CD8-positive, alpha-beta memory T cell (primary cell): ENCODE measurements around the gene YTHDC2. TPM values are rescaled to one million over a fixed set of nuclear protein-coding genes. Genes with fewer than 3 reads are reported as not detected.

ENCODE experiments used
- CTCF ChIA-PET: fragments of 350-600 bp; sonication (Branson Sonifier 250); formaldehyde crosslinking; loops from one replicate; lab custom pipeline; 2021; ENCODE audit warnings: antibody characterized with exemption; lab: Charles Lee
- POLR2A ChIA-PET: fragments of 350-600 bp; sonication (Branson Sonifier 250); formaldehyde crosslinking; loops from one replicate; lab custom pipeline; 2021; ENCODE audit warnings: antibody characterized with exemption; lab: Charles Lee
- DNase-seq, 5 donors: peaks; one replicate each; pipeline versions ENCODE4 v3.0.0 to v3.0.0-alpha.2; 2020 to 2022; ENCODE audit warnings: mixed read lengths in 1 of 5
- H3K27ac ChIP-seq: one replicate; pipeline ENCODE4 v1.7.0; 2013; ENCODE audit warnings: low read depth, mild to moderate bottlenecking, low read length, moderate library complexity
- H3K27me3 ChIP-seq: 2 replicates; pipeline ENCODE4 v1.7.0; 2013; ENCODE audit warnings: low read length, mild to moderate bottlenecking; ENCODE audit not compliant: insufficient read depth, poor library complexity, severe bottlenecking
- H3K36me3 ChIP-seq: 2 replicates; pipeline ENCODE4 v1.7.0; 2013; ENCODE audit warnings: mild to moderate bottlenecking, low read length, moderate library complexity; ENCODE audit not compliant: insufficient read depth
- H3K4me1 ChIP-seq: 2 replicates; pipeline ENCODE4 v1.7.0; 2013; ENCODE audit warnings: mild to moderate bottlenecking, low read length, moderate library complexity; ENCODE audit not compliant: insufficient read depth
- H3K4me3 ChIP-seq: 2 replicates; pipeline ENCODE4 v1.7.0; 2013; ENCODE audit warnings: mild to moderate bottlenecking, low read length
- H3K9me3 ChIP-seq: 2 replicates; pipeline ENCODE4 v1.7.0; 2013; ENCODE audit warnings: mild to moderate bottlenecking, low read length
- H3K27ac Mint-ChIP-seq, 8 donors: one replicate each; pipeline ENCODE4 v1.8.0; 2020 to 2021; ENCODE audit warnings: mixed read lengths in 8 of 8, mild to moderate bottlenecking in 6 of 8, inconsistent platforms in 3 of 8, moderate library complexity in 3 of 8
- H3K27me3 Mint-ChIP-seq, 2 donors: one replicate each; pipeline ENCODE4 v1.8.0; 2020 to 2021; ENCODE audit warnings: mixed read lengths in 2 of 2, mild to moderate bottlenecking in 1 of 2, moderate library complexity in 1 of 2
- H3K36me3 Mint-ChIP-seq, 3 donors: one replicate each; pipeline ENCODE4 v1.8.0; 2020 to 2021; ENCODE audit warnings: mixed read lengths in 3 of 3, inconsistent platforms in 1 of 3, mild to moderate bottlenecking in 1 of 3
- H3K4me1 Mint-ChIP-seq, 3 donors: one replicate each; pipeline ENCODE4 v1.8.0; 2020 to 2021; ENCODE audit warnings: mixed read lengths in 3 of 3, inconsistent platforms in 1 of 3, mild to moderate bottlenecking in 1 of 3
- H3K4me3 Mint-ChIP-seq, 7 donors: one replicate each; pipeline ENCODE4 v1.8.0; 2020 to 2021; ENCODE audit warnings: mixed read lengths in 7 of 7, mild to moderate bottlenecking in 6 of 7, moderate library complexity in 4 of 7, inconsistent platforms in 2 of 7
- H3K9me3 Mint-ChIP-seq, 5 donors: one replicate each; pipeline ENCODE4 v1.8.0; 2020 to 2022; ENCODE audit warnings: mixed read lengths in 5 of 5, mild to moderate bottlenecking in 3 of 5, moderate library complexity in 2 of 5, inconsistent platforms in 1 of 5
- polyA plus RNA-seq: library from polyadenylated mRNA; unstranded; fragments of 300-500 nt; fragmentation: Illumina TruSeq; gene quantifications from one replicate; pipeline ENCODE4 v1.2.3, GENCODE V29; 2021
- total RNA-seq, 2 experiments: library from RNA; stranded (reverse); gene quantifications; one replicate each; pipeline ENCODE4 v1.2.3, GENCODE V29; 2021

YTHDC2 gene
- total and polyA plus RNA-seq, 3 experiments from 2014 or later: 12.6 to 28.3 (median 24.4) TPM

DNA sequence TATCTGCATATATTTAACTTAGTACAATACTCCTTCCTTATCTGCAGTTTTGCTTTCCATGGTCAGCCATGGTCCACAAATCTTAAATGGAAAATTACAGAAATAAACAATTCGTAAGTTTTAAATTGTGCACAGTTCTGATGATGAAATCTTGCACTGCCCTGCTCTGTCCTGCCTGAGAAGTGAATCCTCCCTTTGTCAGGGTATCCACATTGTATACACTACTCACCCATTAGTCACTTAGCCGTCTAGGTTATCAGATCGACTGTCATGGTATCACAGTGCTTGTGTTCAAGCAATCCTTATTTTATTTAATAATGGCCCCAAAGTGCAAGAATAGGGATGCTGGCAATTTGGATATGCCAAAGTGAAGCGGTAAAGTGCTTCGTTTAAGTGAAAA is 8.3 kb upstream of the YTHDC2 start:
- ChIA-PET CTCF (no interaction called here), POLR2A (no interaction called here)
- no peak overlapping the region for H3K4me3 Mint-ChIP-seq
- no peak overlapping the region for H3K27ac Mint-ChIP-seq
- no peak overlapping the region for H3K27ac ChIP-seq
- H3K4me1 ChIP-seq: no peaks in the 10 kb centered on the region
- H3K27me3 ChIP-seq: peaks cover 15% of the 10 kb centered on the region
- DNase-seq: no peak
- peaks cover 0 to 3% (median 0%) of the 10 kb centered on the region in 5 donors for H3K9me3 Mint-ChIP-seq
- no peaks in the 10 kb centered on the region for H3K36me3 ChIP-seq
- no peaks in the 10 kb centered on the region for H3K4me1 Mint-ChIP-seq
- H3K9me3 ChIP-seq: no peaks in the 10 kb centered on the region
- no peaks in the 10 kb centered on the region for H3K36me3 Mint-ChIP-seq
- peaks cover 19 to 83% of the 10 kb centered on the region in 2 donors for H3K27me3 Mint-ChIP-seq
- no peak overlapping the region for H3K4me3 ChIP-seq

DNA sequence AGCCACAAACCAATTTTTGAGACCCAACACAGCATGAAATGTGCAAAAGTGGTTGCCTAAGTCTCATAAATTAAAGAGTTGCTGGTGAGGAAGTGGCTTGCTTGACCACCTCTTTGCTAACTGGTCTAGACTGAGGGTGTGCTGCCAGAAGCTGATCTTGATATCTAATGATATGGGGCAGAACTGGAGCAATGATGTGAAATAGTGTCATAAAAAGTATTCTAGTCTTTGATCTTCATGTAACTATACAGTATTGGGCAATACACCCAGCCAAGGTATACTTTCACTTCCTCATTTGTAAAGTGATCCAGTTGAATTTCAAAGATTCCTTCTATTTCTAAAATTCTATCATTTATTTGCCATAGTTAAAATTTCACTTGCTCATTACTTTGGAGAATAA is 5.9 kb upstream of the YTHDC2 start:
- no peak for DNase-seq
- CTCF ChIA-PET: no interaction called here
- no peak overlapping the region for H3K4me3 Mint-ChIP-seq

DNA sequence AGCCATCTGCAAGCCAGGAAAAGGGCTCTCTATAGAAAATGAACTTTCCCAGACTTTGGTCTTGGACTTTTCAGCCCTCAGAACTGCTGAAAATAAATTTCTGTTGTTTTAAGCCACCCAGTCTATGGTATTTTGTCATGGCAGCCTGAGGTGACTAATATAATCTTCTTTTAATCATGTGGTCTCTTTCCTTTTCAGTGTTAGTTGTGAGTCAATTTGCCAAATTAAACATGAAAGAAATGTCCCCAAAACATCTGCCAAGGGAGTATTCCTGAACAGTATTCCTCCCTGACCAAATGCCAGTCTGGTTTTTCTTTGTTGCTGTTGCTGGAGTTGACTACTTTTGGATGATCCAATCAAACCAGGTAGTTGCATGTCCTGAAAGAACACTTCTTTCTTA is 4.7 kb upstream of the YTHDC2 start:
- Mint-ChIP-seq H3K27ac (no peak overlapping the region), H3K36me3 (peaks cover 0 to 2% (median 0%) of the 10 kb centered on the region in 3 donors), H3K9me3 (no peaks in the 10 kb centered on the region), H3K4me1 (peaks cover 5 to 10% (median 8%) of the 10 kb centered on the region in 3 donors), H3K27me3 (peaks cover 9 to 59% of the 10 kb centered on the region in 2 donors), H3K4me3 (no peak overlapping the region)
- POLR2A ChIA-PET: no interaction called here
- no peak overlapping the region for H3K27ac ChIP-seq
- no peak for DNase-seq
- no peaks in the 10 kb centered on the region for H3K9me3 ChIP-seq
- H3K36me3 ChIP-seq: no peaks in the 10 kb centered on the region
- CTCF ChIA-PET: no interaction called here
- no peak overlapping the region for H3K4me3 ChIP-seq
- H3K4me1 ChIP-seq: peaks cover 6% of the 10 kb centered on the region
- H3K27me3 ChIP-seq: peaks cover 3% of the 10 kb centered on the region

More for the DNA sequence above, 5.9 kb upstream of the YTHDC2 start:
- Mint-ChIP-seq H3K27me3 (peaks cover 12 to 68% of the 10 kb centered on the region in 2 donors), H3K27ac (no peak overlapping the region), H3K9me3 (no peaks in the 10 kb centered on the region), H3K4me1 (peaks cover 0 to under 1% (median under 1%) of the 10 kb centered on the region in 3 donors), H3K36me3 (no peaks in the 10 kb centered on the region)
- no peaks in the 10 kb centered on the region for H3K4me1 ChIP-seq
- POLR2A ChIA-PET: no interaction called here
- H3K27ac ChIP-seq: no peak overlapping the region
- H3K27me3 ChIP-seq: peaks cover 10% of the 10 kb centered on the region
- H3K4me3 ChIP-seq: no peak overlapping the region
- no peaks in the 10 kb centered on the region for H3K36me3 ChIP-seq
- no peaks in the 10 kb centered on the region for H3K9me3 ChIP-seq

DNA sequence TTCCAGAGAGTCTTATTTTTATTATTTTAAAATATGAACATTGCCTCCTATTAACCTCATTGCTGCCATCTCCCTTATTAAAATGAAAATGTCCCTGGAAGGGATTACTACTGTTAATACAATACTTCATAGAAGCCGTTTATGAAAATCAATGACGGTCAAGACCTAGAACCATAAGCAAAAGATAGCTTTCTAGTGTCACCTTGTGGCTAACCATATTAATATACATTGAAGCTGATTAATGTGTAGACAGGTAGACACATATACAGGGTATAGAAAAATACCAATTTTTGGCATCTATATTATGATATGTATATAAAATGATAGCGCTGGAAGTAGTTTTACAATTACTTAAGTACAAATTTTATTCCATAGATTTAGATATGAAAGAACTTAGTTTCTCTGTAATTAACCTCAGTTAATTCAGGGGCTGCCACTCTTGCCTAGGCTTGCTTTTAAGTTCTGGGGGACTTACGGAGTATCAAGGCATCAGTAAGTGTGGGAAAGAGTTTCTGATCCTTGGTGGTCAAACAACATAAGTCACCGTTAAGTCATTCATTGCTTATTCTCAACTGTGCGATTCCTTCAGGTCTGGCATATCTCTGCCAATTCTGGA is 2.5 kb upstream of the YTHDC2 start:
- no peaks in the 10 kb centered on the region for H3K27me3 ChIP-seq
- Mint-ChIP-seq H3K4me1 (peaks cover 21 to 29% (median 27%) of the 10 kb centered on the region in 3 donors), H3K4me3 (peak overlapping the region in 1 of 7 donors; percentile 15), H3K9me3 (no peaks in the 10 kb centered on the region), H3K27ac (peak overlapping the region in 1 of 8 donors; percentile 46), H3K27me3 (peaks cover 5 to 43% of the 10 kb centered on the region in 2 donors), H3K36me3 (peaks cover 0 to 8% (median 0%) of the 10 kb centered on the region in 3 donors)
- ChIA-PET CTCF (interaction anchor here (1.0 to 1.5 kb wide), 2 partner anchors 15 to 515 kb away, joined by 3 to 10 read pairs; no protein-coding TSS in a partner anchor), POLR2A (no interaction called here)
- no peak for DNase-seq
- H3K9me3 ChIP-seq: no peaks in the 10 kb centered on the region
- H3K4me3 ChIP-seq: no peak overlapping the region
- no peak overlapping the region for H3K27ac ChIP-seq
- peaks cover 14% of the 10 kb centered on the region for H3K4me1 ChIP-seq
- H3K36me3 ChIP-seq: no peaks in the 10 kb centered on the region

DNA sequence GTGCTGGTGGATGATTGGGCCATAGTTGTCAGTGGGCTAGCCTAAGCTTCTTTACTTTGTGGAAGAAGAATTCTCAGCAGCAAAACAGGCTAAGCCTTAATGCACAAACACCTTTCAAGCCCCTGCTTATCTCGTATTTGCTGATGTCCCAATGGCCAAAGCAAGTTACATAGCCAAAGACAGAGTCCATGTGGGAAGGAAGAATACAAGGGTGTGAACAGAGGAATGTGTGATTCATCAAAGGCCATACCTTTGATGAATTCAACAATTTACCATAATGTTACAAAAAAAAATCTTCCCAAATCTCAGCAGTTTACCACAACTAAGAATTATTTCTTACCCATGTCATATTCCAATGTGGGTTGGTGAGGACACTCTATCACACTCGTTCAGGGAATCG is 1.2 kb upstream of the YTHDC2 start:
- POLR2A ChIA-PET: no interaction called here
- H3K4me3 Mint-ChIP-seq: peak overlapping the region in 6 of 7 donors; percentile 22 to 97 (median 64)
- Histone ChIP-seq H3K4me3 (no peak overlapping the region), H3K9me3 (no peaks in the 10 kb centered on the region), H3K4me1 (peaks cover 14% of the 10 kb centered on the region), H3K36me3 (no peaks in the 10 kb centered on the region), H3K27me3 (no peaks in the 10 kb centered on the region), H3K27ac (no peak overlapping the region)
- peaks cover 0 to 15% (median 0%) of the 10 kb centered on the region in 3 donors for H3K36me3 Mint-ChIP-seq
- peaks cover 5 to 30% of the 10 kb centered on the region in 2 donors for H3K27me3 Mint-ChIP-seq
- H3K4me1 Mint-ChIP-seq: peaks cover 30 to 41% (median 41%) of the 10 kb centered on the region in 3 donors
- peak overlapping the region in 3 of 8 donors; percentile 57 to 99 (median 98) for H3K27ac Mint-ChIP-seq
- CTCF ChIA-PET: interaction anchor here (1.0 to 1.2 kb wide), 2 partner anchors 177 to 536 kb away, joined by 3 read pairs; partner anchors contain the start of gene DCP2
- no peaks in the 10 kb centered on the region for H3K9me3 Mint-ChIP-seq
- no peak for DNase-seq

DNA sequence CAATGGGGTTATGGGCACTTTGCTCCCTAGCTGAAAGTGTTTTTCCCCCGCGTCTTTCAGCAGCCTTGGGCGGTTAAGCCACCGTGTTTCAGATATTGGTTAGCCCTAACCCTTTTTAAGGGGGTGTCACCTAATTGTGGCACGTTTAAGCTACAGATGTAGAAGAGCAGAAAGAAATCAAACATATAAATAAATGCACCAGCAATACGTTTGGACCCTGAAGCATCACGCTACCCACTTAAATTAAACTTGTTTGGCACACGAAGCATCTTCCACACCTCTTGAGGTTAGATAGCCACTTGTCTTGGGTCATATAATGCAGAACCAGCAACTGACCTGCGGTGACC is 768 bp downstream of the YTHDC2 start:
- Mint-ChIP-seq H3K9me3 (no peaks in the 10 kb centered on the region), H3K4me3 (peak overlapping the region; percentile 91 to 97 (median 93)), H3K36me3 (peaks cover 0 to 27% (median 0%) of the 10 kb centered on the region in 3 donors), H3K4me1 (peaks cover 34 to 49% (median 49%) of the 10 kb centered on the region in 3 donors), H3K27ac (peak overlapping the region; percentile 83 to 99 (median 98)), H3K27me3 (peaks cover 0 to 13% of the 10 kb centered on the region in 2 donors)
- Histone ChIP-seq H3K4me1 (peaks cover 14% of the 10 kb centered on the region), H3K27me3 (no peaks in the 10 kb centered on the region), H3K9me3 (no peaks in the 10 kb centered on the region), H3K4me3 (peak overlapping the region; percentile 57), H3K36me3 (no peaks in the 10 kb centered on the region), H3K27ac (peak overlapping the region; percentile 93)
- no peak for DNase-seq
- ChIA-PET POLR2A (interaction anchor here (1.2 to 1.7 kb wide), 6 partner anchors 9 to 593 kb away, joined by 3 to 7 read pairs (median 5); partner anchors contain the start of genes DCP2, MCC and REEP5), CTCF (interaction anchor here (0.8 to 1.2 kb wide), 3 partner anchors 10 to 518 kb away, joined by 3 read pairs; no protein-coding TSS in a partner anchor)

DNA sequence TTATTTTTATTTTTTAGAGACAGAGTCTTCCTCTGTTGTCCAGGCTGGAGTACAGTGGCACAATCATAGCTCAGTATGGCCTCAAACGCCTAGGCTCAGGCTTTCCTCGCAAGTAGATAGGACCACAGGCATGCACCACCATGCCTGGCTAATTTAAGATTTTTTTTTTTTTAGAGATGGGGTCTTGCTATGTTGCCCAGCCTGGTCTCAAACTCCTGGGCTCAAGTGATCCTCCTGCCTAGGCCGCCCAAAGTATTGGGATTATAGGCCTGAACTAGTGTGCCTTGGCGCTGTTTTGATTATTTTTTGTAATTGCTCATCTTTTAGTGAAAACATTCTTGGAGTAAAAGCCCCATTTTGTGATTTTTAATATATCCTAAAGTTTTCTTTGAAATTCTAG is 5.4 kb downstream of the YTHDC2 start:
- POLR2A ChIA-PET: no interaction called here
- Mint-ChIP-seq H3K9me3 (no peaks in the 10 kb centered on the region), H3K27me3 (no peaks in the 10 kb centered on the region), H3K4me1 (peaks cover 51 to 79% (median 74%) of the 10 kb centered on the region in 3 donors), H3K4me3 (peak overlapping the region in 1 of 7 donors; percentile 27), H3K27ac (peak overlapping the region in 1 of 8 donors; percentile 29), H3K36me3 (peaks cover 10 to 40% (median 11%) of the 10 kb centered on the region in 3 donors)
- DNase-seq: no peak
- no peak overlapping the region for H3K4me3 ChIP-seq
- no peak overlapping the region for H3K27ac ChIP-seq
- H3K9me3 ChIP-seq: no peaks in the 10 kb centered on the region
- no peaks in the 10 kb centered on the region for H3K27me3 ChIP-seq
- H3K4me1 ChIP-seq: peaks cover 17% of the 10 kb centered on the region
- CTCF ChIA-PET: no interaction called here
- H3K36me3 ChIP-seq: no peaks in the 10 kb centered on the region

DNA sequence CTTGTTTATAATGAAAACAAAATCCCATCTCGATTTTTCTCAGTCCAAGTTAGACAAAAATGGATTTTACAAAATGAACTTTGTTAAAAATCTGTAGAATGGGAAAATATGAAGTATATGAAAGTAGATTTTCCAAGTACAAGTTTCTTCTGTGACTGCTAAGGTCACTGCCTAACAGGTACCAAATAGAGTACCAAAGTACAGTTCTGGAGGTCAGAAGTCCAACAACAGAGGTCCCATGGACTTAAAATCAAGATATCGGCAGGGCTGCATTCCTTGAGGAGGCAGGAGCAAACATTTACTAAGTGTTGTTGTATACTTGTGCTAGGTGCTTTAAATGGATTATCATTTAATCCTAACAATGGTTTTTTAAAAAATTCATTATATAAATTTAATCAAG is 5.9 kb downstream of the YTHDC2 start:
- Mint-ChIP-seq H3K27ac (peak overlapping the region in 2 of 8 donors; percentile 14 to 73), H3K4me3 (no peak overlapping the region), H3K27me3 (no peaks in the 10 kb centered on the region), H3K9me3 (no peaks in the 10 kb centered on the region), H3K4me1 (peaks cover 51 to 79% (median 76%) of the 10 kb centered on the region in 3 donors), H3K36me3 (peaks cover 10 to 38% (median 11%) of the 10 kb centered on the region in 3 donors)
- H3K4me3 ChIP-seq: no peak overlapping the region
- peaks cover 19% of the 10 kb centered on the region for H3K4me1 ChIP-seq
- no peaks in the 10 kb centered on the region for H3K27me3 ChIP-seq
- no peak for DNase-seq
- ChIA-PET POLR2A (no interaction called here), CTCF (no interaction called here)
- H3K36me3 ChIP-seq: no peaks in the 10 kb centered on the region
- no peaks in the 10 kb centered on the region for H3K9me3 ChIP-seq
- H3K27ac ChIP-seq: no peak overlapping the region
